SK-N-SH treated with all-trans-retinoic acid at 6 μM for 48 hours (cell line): ENCODE results near the gene GP2.
A peak's percentile ranks its signal among the peaks of the same experiment; 100 is the strongest.

Experiments used
- ATAC-seq: fragments of 200-7000 bp; cut with Tn5 transposase; 3 replicates; pipeline ENCODE4 v1.9.1; 2020; ENCODE audit warnings: mild to moderate bottlenecking, moderate library complexity
- ARNTL ChIP-seq: fragments of 450-650 bp; formaldehyde crosslinking; IDR thresholded peaks from 2 replicates; pipeline ENCODE4 v1.5.0; 2020; ENCODE audit warnings: low read depth, mild to moderate bottlenecking, moderate library complexity, borderline replicate concordance
- BACH2 ChIP-seq: fragments of 250-450 bp; sonication (Bioruptor Pico); IDR thresholded peaks from 2 replicates; pipeline ENCODE4 v1.9.0; 2021; ENCODE audit warnings: mild to moderate bottlenecking, borderline replicate concordance
- CSDC2 ChIP-seq: fragments of 250-450 bp; sonication (Bioruptor Pico); IDR thresholded peaks from 2 replicates; pipeline ENCODE4 v1.5.0; 2020; ENCODE audit warnings: mild to moderate bottlenecking, moderate library complexity
- ESRRG ChIP-seq: fragments of 250-450 bp; sonication (Bioruptor Pico); IDR thresholded peaks from 2 replicates; pipeline ENCODE4 v1.6.1; 2021; ENCODE audit warnings: mild to moderate bottlenecking
- ISL1 ChIP-seq: fragments of 250-450 bp; sonication (Bioruptor Pico); IDR thresholded peaks from 2 replicates; pipeline ENCODE4 v2.1.2; 2022; ENCODE audit warnings: mild to moderate bottlenecking, moderate library complexity
- OSR1 ChIP-seq: fragments of 250-450 bp; sonication (Bioruptor Pico); IDR thresholded peaks from 2 replicates; pipeline ENCODE4 v1.8.0; 2022; ENCODE audit warnings: moderate library complexity, mild to moderate bottlenecking, inconsistent platforms
- PPARA ChIP-seq: fragments of 250-450 bp; sonication (Bioruptor Pico); IDR thresholded peaks from 2 replicates; pipeline ENCODE4 v1.5.0; 2020; ENCODE audit warnings: mild to moderate bottlenecking, borderline replicate concordance
- RARB ChIP-seq: fragments of 250-450 bp; sonication (Bioruptor Pico); IDR thresholded peaks from 2 replicates; pipeline ENCODE4 v1.8.0; 2021; ENCODE audit warnings: mild to moderate bottlenecking, moderate library complexity
- SNAI2 ChIP-seq: fragments of 250-450 bp; sonication (Bioruptor Pico); IDR thresholded peaks from 2 replicates; pipeline ENCODE4 v1.5.0; 2020; ENCODE audit warnings: mild to moderate bottlenecking, moderate library complexity
- TCF4 ChIP-seq: fragments of 250-450 bp; sonication (Bioruptor Pico); IDR thresholded peaks from 2 replicates; pipeline ENCODE4 v1.8.0; 2021; ENCODE audit warnings: mild to moderate bottlenecking, moderate library complexity, borderline replicate concordance
- TOX ChIP-seq: fragments of 250-450 bp; sonication (Bioruptor Pico); IDR thresholded peaks from 2 replicates; pipeline ENCODE4 v1.8.0; 2021; ENCODE audit warnings: mild to moderate bottlenecking, moderate library complexity, borderline replicate concordance
- ZC3H10 ChIP-seq: fragments of 250-450 bp; sonication (Bioruptor Pico); IDR thresholded peaks from 2 replicates; pipeline ENCODE4 v1.5.1; 2021; ENCODE audit warnings: mild to moderate bottlenecking, moderate library complexity
- ZFP3 ChIP-seq: fragments of 250-450 bp; sonication (Bioruptor Pico); IDR thresholded peaks from 2 replicates; pipeline ENCODE4 v1.5.0; 2020; ENCODE audit warnings: mild to moderate bottlenecking, moderate library complexity
- ZFP30 ChIP-seq: fragments of 450-650 bp; formaldehyde crosslinking; IDR thresholded peaks from 2 replicates; pipeline ENCODE4 v1.5.0; 2022; ENCODE audit warnings: mild to moderate bottlenecking, moderate library complexity
- ZNF565 ChIP-seq: fragments of 450-650 bp; formaldehyde crosslinking; conservative IDR thresholded peaks from 2 replicates; pipeline ENCODE4 v1.5.0; 2020; ENCODE audit warnings: low read depth, mild to moderate bottlenecking, moderate library complexity
- ZNF8 ChIP-seq: fragments of 450-650 bp; formaldehyde crosslinking; IDR thresholded peaks from 2 replicates; pipeline ENCODE4 v1.5.0; 2020; ENCODE audit warnings: mild to moderate bottlenecking, moderate library complexity
- TF ChIP-seq, protein P1 (sequence below): fragments of 250-450 bp; sonication (Bioruptor Pico); IDR thresholded peaks from 2 replicates; pipeline ENCODE4 v1.8.0; 2021; ENCODE audit warnings: low read depth, mild to moderate bottlenecking, moderate library complexity, borderline replicate concordance
- TF ChIP-seq, protein P2 (sequence below): fragments of 250-450 bp; sonication (Bioruptor Pico); IDR thresholded peaks from 2 replicates; pipeline ENCODE4 v1.5.1; 2020; ENCODE audit warnings: low read depth, mild to moderate bottlenecking, moderate library complexity
- TF ChIP-seq, protein P3 (sequence below): fragments of 250-450 bp; sonication (Bioruptor Pico); IDR thresholded peaks from 2 replicates; pipeline ENCODE4 v1.8.0; 2020; ENCODE audit warnings: mild to moderate bottlenecking, moderate library complexity, borderline replicate concordance
- TF ChIP-seq, protein P4 (sequence below): fragments of 250-450 bp; sonication (Bioruptor Pico); IDR thresholded peaks from 2 replicates; pipeline ENCODE4 v1.5.1; 2021; ENCODE audit warnings: mild to moderate bottlenecking, moderate library complexity

Gene GP2

GRCh38 chr16:20303012-20303411 is 24.3 kb downstream of the GP2 start:
- no peak for ATAC-seq
- TF ChIP-seq BACH2 (CRISPR knock-in tag): no peak

GRCh38 chr16:20302389-20302788 is 24.9 kb downstream of the GP2 start:
- no peak for ATAC-seq
- TF ChIP-seq ZNF8 (CRISPR knock-in tag) (no peak), ZNF565 (CRISPR knock-in tag) (no peak), ZC3H10 (CRISPR knock-in tag) (no peak), PPARA (CRISPR knock-in tag) (no peak), TOX (CRISPR knock-in tag) (no peak), RARB (CRISPR knock-in tag) (no peak), ZFP3 (CRISPR knock-in tag) (no peak), ESRRG (no peak), ISL1 (CRISPR knock-in tag) (no peak), TCF4 (CRISPR knock-in tag) (no peak), SNAI2 (CRISPR knock-in tag) (no peak), BACH2 (CRISPR knock-in tag) (no peak)
- TF ChIP-seq, protein P1, sequence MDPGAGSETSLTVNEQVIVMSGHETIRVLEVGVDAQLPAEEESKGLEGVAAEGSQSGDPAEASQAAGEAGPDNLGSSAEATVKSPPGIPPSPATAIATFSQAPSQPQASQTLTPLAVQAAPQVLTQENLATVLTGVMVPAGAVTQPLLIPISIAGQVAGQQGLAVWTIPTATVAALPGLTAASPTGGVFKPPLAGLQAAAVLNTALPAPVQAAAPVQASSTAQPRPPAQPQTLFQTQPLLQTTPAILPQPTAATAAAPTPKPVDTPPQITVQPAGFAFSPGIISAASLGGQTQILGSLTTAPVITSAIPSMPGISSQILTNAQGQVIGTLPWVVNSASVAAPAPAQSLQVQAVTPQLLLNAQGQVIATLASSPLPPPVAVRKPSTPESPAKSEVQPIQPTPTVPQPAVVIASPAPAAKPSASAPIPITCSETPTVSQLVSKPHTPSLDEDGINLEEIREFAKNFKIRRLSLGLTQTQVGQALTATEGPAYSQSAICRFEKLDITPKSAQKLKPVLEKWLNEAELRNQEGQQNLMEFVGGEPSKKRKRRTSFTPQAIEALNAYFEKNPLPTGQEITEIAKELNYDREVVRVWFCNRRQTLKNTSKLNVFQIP (CRISPR knock-in tag): no peak
- TF ChIP-seq, protein P2, sequence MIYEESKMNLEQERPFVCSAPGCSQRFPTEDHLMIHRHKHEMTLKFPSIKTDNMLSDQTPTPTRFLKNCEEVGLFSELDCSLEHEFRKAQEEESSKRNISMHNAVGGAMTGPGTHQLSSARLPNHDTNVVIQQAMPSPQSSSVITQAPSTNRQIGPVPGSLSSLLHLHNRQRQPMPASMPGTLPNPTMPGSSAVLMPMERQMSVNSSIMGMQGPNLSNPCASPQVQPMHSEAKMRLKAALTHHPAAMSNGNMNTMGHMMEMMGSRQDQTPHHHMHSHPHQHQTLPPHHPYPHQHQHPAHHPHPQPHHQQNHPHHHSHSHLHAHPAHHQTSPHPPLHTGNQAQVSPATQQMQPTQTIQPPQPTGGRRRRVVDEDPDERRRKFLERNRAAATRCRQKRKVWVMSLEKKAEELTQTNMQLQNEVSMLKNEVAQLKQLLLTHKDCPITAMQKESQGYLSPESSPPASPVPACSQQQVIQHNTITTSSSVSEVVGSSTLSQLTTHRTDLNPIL (CRISPR knock-in tag): no peak
- TF ChIP-seq, protein P3, sequence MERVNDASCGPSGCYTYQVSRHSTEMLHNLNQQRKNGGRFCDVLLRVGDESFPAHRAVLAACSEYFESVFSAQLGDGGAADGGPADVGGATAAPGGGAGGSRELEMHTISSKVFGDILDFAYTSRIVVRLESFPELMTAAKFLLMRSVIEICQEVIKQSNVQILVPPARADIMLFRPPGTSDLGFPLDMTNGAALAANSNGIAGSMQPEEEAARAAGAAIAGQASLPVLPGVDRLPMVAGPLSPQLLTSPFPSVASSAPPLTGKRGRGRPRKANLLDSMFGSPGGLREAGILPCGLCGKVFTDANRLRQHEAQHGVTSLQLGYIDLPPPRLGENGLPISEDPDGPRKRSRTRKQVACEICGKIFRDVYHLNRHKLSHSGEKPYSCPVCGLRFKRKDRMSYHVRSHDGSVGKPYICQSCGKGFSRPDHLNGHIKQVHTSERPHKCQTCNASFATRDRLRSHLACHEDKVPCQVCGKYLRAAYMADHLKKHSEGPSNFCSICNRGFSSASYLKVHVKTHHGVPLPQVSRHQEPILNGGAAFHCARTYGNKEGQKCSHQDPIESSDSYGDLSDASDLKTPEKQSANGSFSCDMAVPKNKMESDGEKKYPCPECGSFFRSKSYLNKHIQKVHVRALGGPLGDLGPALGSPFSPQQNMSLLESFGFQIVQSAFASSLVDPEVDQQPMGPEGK (CRISPR knock-in tag): no peak

DNA sequence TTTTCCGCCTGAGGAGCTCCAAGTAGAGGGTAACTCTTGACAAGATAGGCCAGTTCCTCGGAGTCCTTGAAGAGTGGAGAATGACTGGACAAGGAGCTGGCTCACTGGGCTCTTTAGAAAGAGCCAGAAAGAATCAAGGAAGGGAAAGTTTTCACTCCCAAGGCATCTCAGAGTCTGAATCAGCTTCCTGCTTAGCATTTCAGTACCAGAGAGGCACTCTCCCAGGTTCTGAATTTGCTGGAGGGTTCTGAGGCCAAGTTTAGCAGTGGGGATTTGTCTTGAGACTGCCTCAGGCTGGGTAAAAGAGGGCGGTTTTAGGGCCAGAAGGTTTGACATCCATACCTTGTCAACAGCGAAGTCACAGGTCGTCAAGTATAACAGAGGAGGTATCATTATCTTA is 25.5 kb downstream of the GP2 start:
- ATAC-seq: no peak
- TF ChIP-seq ZC3H10 (CRISPR knock-in tag) (no peak), CSDC2 (CRISPR knock-in tag) (no peak)
- TF ChIP-seq, protein P4, sequence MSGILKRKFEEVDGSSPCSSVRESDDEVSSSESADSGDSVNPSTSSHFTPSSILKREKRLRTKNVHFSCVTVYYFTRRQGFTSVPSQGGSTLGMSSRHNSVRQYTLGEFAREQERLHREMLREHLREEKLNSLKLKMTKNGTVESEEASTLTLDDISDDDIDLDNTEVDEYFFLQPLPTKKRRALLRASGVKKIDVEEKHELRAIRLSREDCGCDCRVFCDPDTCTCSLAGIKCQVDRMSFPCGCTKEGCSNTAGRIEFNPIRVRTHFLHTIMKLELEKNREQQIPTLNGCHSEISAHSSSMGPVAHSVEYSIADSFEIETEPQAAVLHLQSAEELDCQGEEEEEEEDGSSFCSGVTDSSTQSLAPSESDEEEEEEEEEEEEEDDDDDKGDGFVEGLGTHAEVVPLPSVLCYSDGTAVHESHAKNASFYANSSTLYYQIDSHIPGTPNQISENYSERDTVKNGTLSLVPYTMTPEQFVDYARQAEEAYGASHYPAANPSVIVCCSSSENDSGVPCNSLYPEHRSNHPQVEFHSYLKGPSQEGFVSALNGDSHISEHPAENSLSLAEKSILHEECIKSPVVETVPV (CRISPR knock-in tag): no peak

DNA sequence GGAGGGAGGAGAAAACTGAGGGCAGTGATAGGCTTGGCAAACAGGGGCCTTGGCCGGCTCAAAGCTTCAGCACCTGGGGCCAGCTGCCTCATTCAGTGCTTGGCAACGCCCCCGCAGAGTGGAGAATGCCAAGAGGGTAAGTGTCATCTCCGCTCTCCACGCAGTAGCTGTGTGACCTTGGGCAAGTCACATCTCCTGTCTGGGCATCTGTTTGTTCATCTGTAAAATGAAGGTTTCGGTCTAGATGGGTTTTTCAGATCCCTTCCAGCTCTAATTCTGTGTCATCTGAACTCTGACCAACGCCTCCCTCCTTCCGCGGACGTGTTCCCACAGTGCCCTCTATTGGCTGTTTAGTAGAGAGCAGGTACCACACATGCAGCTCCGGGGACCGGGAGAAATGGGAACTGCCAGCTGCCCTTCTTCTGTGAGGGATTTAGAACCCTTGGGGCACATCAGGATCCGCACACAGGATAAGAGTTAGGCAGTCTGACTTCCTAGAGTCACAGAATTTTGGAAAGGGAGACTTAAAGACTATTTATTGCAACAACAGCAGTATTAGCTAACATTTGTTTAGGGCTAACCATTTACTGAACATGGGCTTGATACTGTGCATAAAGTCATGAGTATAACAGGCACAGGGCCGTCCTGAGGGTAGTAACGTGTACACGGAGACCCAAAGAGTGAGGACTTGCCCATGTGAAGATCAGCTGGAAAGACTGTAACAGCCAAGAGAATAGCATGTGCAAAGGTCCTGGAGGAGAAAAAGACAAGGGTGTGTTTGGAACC is 26.8 kb downstream of the GP2 start:
- TF ChIP-seq ARNTL: no peak
- peak; percentile 88 for ATAC-seq

GRCh38 chr16:20298452-20298851 is 28.9 kb downstream of the GP2 start:
- ATAC-seq: no peak
- TF ChIP-seq CSDC2 (CRISPR knock-in tag) (no peak), ZFP3 (CRISPR knock-in tag) (no peak), ZC3H10 (CRISPR knock-in tag) (no peak), TCF4 (CRISPR knock-in tag) (no peak), PPARA (CRISPR knock-in tag) (no peak), ARNTL (no peak), ESRRG (no peak), TOX (CRISPR knock-in tag) (no peak), OSR1 (CRISPR knock-in tag) (no peak), BACH2 (CRISPR knock-in tag) (no peak), ZFP30 (no peak)
- TF ChIP-seq, protein P2 (CRISPR knock-in tag): no peak
- TF ChIP-seq, protein P1 (CRISPR knock-in tag): no peak
